ENCODE results near the gene CFAP73.

CFAP73 gene

GRCh38 chr12:113189361-113189760, 39.8 kb downstream of the CFAP73 start:
- H3K4me3 ChIP-seq (ENCODE audit: insufficient read depth, low read length, poor library complexity, severe bottlenecking), result no peak overlapping the region
- 0 out of 2 replicates have a peak, but pooled peaks cover 5% of the 10 kb centered on the region for H3K36me3 ChIP-seq (ENCODE audit: low read length)
- H3K9me2 ChIP-seq (replicated peaks; ENCODE audit: insufficient read depth, low read length), result no peaks in the 10 kb centered on the region
- TF ChIP-seq EZH2phosphoT487 (conservative IDR thresholded peaks at IDR 0.05; ENCODE audit: low read length), result no peak
- TF ChIP-seq CTCF (IDR thresholded peaks at IDR 0.05; ENCODE audit: insufficient read depth, low read length, poor library complexity, severe bottlenecking), result no peak
- no peaks in the 10 kb centered on the region for H3K9me3 ChIP-seq (ENCODE audit: insufficient read depth, low read length)
- H3F3A ChIP-seq (ENCODE audit: insufficient read depth), result peaks cover 19% of the 10 kb centered on the region
- no peaks in the 10 kb centered on the region for H3K27me3 ChIP-seq (ENCODE audit: low read length)
- H3K79me2 ChIP-seq (ENCODE audit: insufficient read depth, low read length), result peaks cover 40% of the 10 kb centered on the region
- no peaks in the 10 kb centered on the region for H4K20me1 ChIP-seq (ENCODE audit: low read depth, low read length)
- no peak overlapping the region for H3K27ac ChIP-seq (ENCODE audit: low read depth, low read length)
- H3K4me2 ChIP-seq (ENCODE audit: low read depth, low read length, poor library complexity, severe bottlenecking), result no peak overlapping the region
- H2AFZ ChIP-seq (ENCODE audit: low read depth, low read length, severe bottlenecking), result no peak overlapping the region
- H3K9ac ChIP-seq (ENCODE audit: low read length), result no peak overlapping the region

GRCh38 chr12:113190761-113191160, 41.2 kb downstream of the CFAP73 start:
- Histone ChIP-seq H3K79me2 (ENCODE audit: insufficient read depth, low read length) (peaks cover 37% of the 10 kb centered on the region), H3K9ac (ENCODE audit: low read length) (no peak overlapping the region), H3K36me3 (ENCODE audit: low read length) (0 out of 2 replicates have a peak, but pooled peaks cover 5% of the 10 kb centered on the region), H3K27ac (ENCODE audit: low read depth, low read length) (no peak overlapping the region; the same call in 1 of the 2 replicates), H3K4me2 (ENCODE audit: low read depth, low read length, poor library complexity, severe bottlenecking) (no peak overlapping the region), H4K20me1 (ENCODE audit: low read depth, low read length) (no peaks in the 10 kb centered on the region), H3K9me3 (ENCODE audit: insufficient read depth, low read length) (no peaks in the 10 kb centered on the region), H3F3A (ENCODE audit: insufficient read depth) (peaks cover 11% of the 10 kb centered on the region; the same call in 1 of the 2 replicates), H3K27me3 (ENCODE audit: low read length) (no peaks in the 10 kb centered on the region), H3K9me2 (replicated peaks; ENCODE audit: insufficient read depth, low read length) (no peaks in the 10 kb centered on the region), H2AFZ (ENCODE audit: low read depth, low read length, severe bottlenecking) (no peak overlapping the region), H3K4me3 (ENCODE audit: insufficient read depth, low read length, poor library complexity, severe bottlenecking) (no peak overlapping the region)
- TF ChIP-seq CTCF (IDR thresholded peaks at IDR 0.05; ENCODE audit: insufficient read depth, low read length, poor library complexity, severe bottlenecking) (no peak), EZH2phosphoT487 (conservative IDR thresholded peaks at IDR 0.05; ENCODE audit: low read length) (no peak)

- Histone ChIP-seq H3K4me2 (ENCODE audit: low read depth, low read length, poor library complexity, severe bottlenecking) (no peak overlapping the region), H3K9ac (ENCODE audit: low read length) (no peak overlapping the region), H2AFZ (ENCODE audit: low read depth, low read length, severe bottlenecking) (no peak overlapping the region), H3K27me3 (ENCODE audit: low read length) (no peaks in the 10 kb centered on the region), H3K9me2 (replicated peaks; ENCODE audit: insufficient read depth, low read length) (no peaks in the 10 kb centered on the region), H3K9me3 (ENCODE audit: insufficient read depth, low read length) (no peaks in the 10 kb centered on the region), H3K4me3 (ENCODE audit: insufficient read depth, low read length, poor library complexity, severe bottlenecking) (no peak overlapping the region), H4K20me1 (ENCODE audit: low read depth, low read length) (no peaks in the 10 kb centered on the region), H3K27ac (ENCODE audit: low read depth, low read length) (no peak overlapping the region), H3F3A (ENCODE audit: insufficient read depth) (peaks cover 8% of the 10 kb centered on the region; the same call in 1 of the 2 replicates), H3K36me3 (ENCODE audit: low read length) (0 out of 2 replicates have a peak, but pooled peaks cover 5% of the 10 kb centered on the region), H3K79me2 (ENCODE audit: insufficient read depth, low read length) (peaks cover 33% of the 10 kb centered on the region)
- TF ChIP-seq EZH2phosphoT487 (conservative IDR thresholded peaks at IDR 0.05; ENCODE audit: low read length) (no peak), CTCF (IDR thresholded peaks at IDR 0.05; ENCODE audit: insufficient read depth, low read length, poor library complexity, severe bottlenecking) (no peak)
Measured at GRCh38 chr12:113191227-113191626, 41.7 kb downstream of the CFAP73 start.

Measured in SU-DHL-6 (cell line).